ENCODE data around the gene C10orf71.

The C10orf71 gene

GRCh38 chr10:49359349-49360270, 60.6 kb downstream of the C10orf71 start:
- peak; percentile 92 for DNase-seq (ENCODE audit: low read depth, low spot score)

DNA sequence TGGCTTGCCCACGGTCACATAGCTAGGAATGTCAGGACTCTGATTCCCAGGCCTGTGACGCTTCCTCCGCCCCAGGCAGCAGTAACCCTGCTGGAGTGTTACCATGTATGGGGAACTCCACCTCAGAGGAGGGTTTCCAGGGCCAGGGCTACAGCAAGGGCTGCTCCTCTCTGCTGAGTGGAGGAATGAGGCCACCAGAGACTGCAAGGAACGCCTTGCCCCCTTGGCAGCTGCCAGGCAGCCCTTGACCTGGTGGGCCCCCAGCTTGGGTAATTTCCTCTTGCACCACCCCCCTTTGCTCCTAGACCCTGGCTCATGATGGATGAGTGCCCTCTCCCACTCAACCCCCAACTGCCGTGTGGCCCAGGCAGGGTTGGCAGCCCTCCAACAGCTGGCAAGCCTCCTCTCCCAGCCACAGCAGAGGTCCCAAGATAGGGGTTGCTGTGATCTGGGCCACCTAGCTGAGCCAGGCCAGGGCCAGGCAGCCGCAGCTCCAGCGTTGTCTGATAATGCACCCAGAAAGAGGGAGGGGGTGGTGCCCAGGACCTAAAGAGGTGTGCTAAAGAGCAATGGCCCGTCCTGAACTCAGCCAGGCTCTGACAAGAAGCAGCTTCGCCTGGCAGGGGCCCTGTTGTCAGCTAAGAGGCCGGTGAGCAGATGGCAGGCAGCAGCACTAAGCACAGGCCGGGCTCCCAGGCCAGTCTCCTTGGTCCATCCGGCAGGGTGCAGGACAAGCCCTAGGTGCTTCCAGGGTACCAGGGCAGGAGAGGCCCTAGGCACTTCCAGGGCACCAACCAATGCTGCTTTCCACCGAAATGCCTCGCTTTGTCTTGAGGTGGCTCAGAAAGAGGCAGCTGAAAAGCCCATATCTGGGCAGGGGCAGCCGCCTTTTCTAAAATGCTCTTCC, 61.6 kb downstream of the C10orf71 start:
- peak; percentile 76 for DNase-seq (ENCODE audit: low read depth, low spot score)

GRCh38 chr10:49361178-49361554, 62.2 kb downstream of the C10orf71 start:
- no peak for DNase-seq (ENCODE audit: low read depth, low spot score)

- DNase-seq (ENCODE audit: low read depth, low spot score) = no peak
These were observed 63.0 kb downstream of the C10orf71 start for GRCh38 chr10:49361735-49362568.

GRCh38 chr10:49362596-49363260, 63.8 kb downstream of the C10orf71 start:
- no peak for DNase-seq (ENCODE audit: low read depth, low spot score)

DNA sequence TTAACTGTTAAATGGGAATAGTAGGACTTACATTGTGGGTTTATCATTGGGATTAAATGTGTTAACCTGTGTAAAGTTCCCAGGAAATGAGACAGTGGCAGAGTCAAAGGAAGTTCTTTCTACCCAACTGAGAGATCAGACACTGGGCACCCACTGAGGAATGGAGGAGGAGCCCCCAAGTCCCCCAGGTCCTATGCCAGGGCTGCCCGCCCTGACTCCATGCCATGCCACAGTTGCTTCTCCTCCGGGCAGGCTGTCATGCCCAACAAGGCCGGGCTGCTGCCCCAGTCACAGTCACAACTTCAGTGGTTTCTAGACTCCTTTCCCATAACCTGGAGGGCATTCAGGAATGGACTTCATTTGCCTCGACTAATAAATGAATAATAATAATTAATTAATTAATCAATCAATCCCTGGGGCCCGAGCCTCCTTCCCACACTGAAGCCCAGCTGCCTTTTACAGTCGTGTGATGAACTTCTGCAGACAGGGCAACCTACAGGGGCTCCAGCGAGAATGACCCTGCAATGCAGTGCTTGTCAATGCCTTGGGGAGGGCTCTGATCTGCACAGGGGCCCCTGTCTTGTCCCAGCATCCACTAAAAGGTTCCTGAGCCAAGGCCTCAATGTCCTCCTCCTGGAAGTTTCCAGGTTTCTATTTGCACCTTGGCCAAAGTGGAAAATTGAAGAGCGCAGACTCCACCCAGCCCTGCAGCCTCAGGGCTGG, 64.5 kb downstream of the C10orf71 start:
- no peak for DNase-seq (ENCODE audit: low read depth, low spot score)

- no peak for DNase-seq (ENCODE audit: low read depth, low spot score)
These were observed 65.1 kb downstream of the C10orf71 start for GRCh38 chr10:49364051-49364450.

DNA sequence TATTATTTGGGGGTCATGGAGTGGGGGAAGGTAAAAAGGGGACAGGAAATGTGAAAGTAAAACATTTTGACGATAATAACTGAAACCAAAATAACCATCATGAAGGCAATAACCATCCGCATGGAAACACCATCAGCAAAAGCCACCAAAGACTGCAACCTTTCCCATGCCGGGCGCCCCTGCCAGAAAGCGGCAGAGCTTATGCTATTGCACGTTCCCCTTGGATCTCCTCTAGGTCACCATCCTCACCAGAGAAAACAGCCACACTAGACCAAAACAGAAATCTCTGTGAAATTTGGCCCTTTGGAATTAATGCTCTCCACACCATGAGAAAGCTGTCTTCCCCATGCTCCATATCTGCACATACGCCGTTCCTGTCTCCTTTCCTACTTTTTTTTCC, 65.8 kb downstream of the C10orf71 start:
- DNase-seq (ENCODE audit: low read depth, low spot score) = no peak

DNA sequence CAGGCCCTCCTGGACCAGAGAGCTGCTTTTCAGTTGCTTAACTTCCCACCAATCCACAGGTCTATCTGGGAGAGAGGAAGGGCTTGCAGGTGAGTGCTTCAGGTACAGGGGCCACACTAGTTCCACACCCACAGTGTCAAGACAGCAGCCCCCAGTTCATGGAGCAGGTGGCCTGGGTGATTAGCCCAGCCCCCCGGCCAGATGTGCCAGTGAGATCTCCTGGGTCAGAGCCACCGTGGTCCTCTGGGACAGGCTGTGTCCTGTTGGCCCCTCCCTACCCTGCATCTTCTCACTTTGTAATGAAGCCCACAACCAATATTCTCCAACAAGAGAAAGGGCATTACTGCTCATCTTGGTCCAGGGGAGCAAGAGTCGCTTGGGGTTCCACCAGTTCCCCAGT, 66.3 kb downstream of the C10orf71 start:
- no peak for DNase-seq (ENCODE audit: low read depth, low spot score)

DNA sequence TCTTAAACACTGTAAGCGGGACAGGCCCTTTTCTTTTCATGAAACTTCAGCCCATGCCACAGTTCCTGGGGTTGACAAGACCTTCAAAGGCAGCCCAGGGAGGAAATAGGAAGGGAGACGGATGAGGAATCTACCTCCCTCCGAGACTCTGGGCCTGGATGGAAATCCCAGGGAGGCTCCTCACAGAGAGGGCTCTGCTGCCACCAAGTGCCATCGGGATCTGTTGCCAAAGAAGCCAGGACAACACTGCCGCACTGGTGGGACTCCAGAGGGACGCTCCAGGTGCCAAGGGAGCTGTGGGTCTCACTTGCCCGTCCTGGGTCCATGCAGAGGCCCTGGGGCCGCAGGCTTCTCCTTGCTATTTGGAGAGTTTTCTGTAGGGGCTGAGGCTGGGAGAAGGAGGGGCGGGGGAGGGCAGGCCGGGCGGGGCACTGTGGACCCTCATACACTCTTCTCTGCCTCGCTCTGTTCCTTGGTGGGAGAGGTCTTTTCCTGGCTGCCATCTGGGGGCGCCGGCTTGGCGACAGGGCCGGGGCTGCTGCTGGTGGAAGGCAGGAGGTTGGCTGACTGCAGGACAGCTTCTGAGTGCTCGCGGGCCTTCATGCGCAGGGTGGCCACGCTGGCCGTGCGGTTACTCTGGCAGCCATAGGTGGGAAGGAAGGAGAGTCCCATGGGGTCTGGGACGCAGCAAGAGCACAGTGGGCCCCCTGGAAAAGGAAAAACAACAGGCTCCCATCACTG, 66.9 kb downstream of the C10orf71 start:
- no peak for DNase-seq (ENCODE audit: low read depth, low spot score)

DNA sequence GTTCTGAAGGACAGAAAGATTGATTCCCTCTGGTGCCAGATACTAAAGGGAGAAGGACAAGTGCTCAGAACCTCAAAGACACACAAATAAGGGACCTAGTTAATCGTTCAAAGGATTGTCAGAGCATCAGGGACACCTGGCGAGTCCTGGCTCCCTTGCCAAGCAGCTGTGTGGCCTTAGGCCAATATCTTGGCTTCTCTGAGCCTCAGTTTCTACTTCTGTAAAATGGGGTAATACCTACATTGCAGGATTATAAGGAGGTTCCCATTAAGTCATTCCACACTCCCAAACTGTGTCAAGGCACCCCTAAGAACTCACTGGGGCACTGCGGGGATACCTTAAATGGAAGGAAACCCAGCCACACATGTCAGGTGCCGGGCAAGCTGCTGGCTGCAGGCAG, 67.5 kb downstream of the C10orf71 start:
- DNase-seq (ENCODE audit: low read depth, low spot score) = no peak

- peak; percentile 67 for DNase-seq (ENCODE audit: low read depth, low spot score)
These were observed 68.6 kb downstream of the C10orf71 start for GRCh38 chr10:49367600-49367999.

- no peak for DNase-seq (ENCODE audit: low read depth, low spot score)
These were observed 69.3 kb downstream of the C10orf71 start for GRCh38 chr10:49368256-49368655.

GRCh38 chr10:49369216-49370162, 70.5 kb downstream of the C10orf71 start:
- DNase-seq (ENCODE audit: low read depth, low spot score) = no peak

GRCh38 chr10:49370326-49371100, 71.5 kb downstream of the C10orf71 start:
- DNase-seq (ENCODE audit: low read depth, low spot score) = no peak

GRCh38 chr10:49371967-49372366, 73.0 kb downstream of the C10orf71 start:
- DNase-seq (ENCODE audit: low read depth, low spot score) = no peak

GRCh38 chr10:49373361-49373760, 74.4 kb downstream of the C10orf71 start:
- DNase-seq (ENCODE audit: low read depth, low spot score) = no peak

- no peak for DNase-seq (ENCODE audit: low read depth, low spot score)
These were observed 75.8 kb downstream of the C10orf71 start for GRCh38 chr10:49374740-49375139.
